ENCODE measurements around the gene DNAAF1.

- TF ChIP-seq EZH2phosphoT487 (IDR thresholded peaks at IDR 0.05; ENCODE audit: insufficient read depth, low read depth) = no peak
- no peak for TF ChIP-seq EZH2 (IDR thresholded peaks at IDR 0.05; ENCODE audit: insufficient read depth, poor library complexity, severe bottlenecking)
Observed at GRCh38 chr16:84120023-84120422, 25.1 kb upstream of the DNAAF1 start.

All from GM23248 (cell line).